Heart left ventricle (tissue), 16 donors: ENCODE results near the gene DDX54. TPM values are rescaled to one million over a fixed set of nuclear protein-coding genes. Genes with fewer than 3 reads are reported as not detected.

Experiments
- ATAC-seq, 4 donors: fragments of 200-7000 bp; cut with Tn5 transposase; one replicate each; pipeline ENCODE4 v1.9.1; 2020 to 2022; ENCODE audit warnings: moderate library complexity in 4 of 4, mild to moderate bottlenecking in 3 of 4, moderate number of reproducible peaks in 1 of 4
- DNase-seq, 5 donors: peaks; one replicate each; pipeline ENCODE4 v3.0.0-alpha.2; 2020
- H3K27ac ChIP-seq, 12 donors: fragments of 200-600 bp; sonication (generic) in 4 of 12; one replicate each; pipeline versions ENCODE4 v1.5.0 to v1.8.0; 2016 to 2022; ENCODE audit warnings: mild to moderate bottlenecking in 2 of 12
- H3K27me3 ChIP-seq, 9 donors: fragments of 200-600 bp; sonication (generic) in 2 of 9; one replicate each; pipeline versions ENCODE4 v1.5.1 to v1.8.0; 2016 to 2022; ENCODE audit warnings: mild to moderate bottlenecking in 3 of 9
- H3K36me3 ChIP-seq, 9 donors: fragments of 200-600 bp; sonication (generic) in 2 of 9; one replicate each; pipeline versions ENCODE4 v1.5.0 to v1.8.0; 2018 to 2022; ENCODE audit warnings: mild to moderate bottlenecking in 2 of 9
- H3K4me1 ChIP-seq, 12 donors: fragments of 200-600 bp; sonication (generic) in 4 of 12; one replicate each; pipeline versions ENCODE4 v1.5.0 to v1.8.0; 2016 to 2022; ENCODE audit warnings: mild to moderate bottlenecking in 3 of 12
- H3K4me3 ChIP-seq, 12 donors: fragments of 200-600 bp; sonication (generic) in 4 of 12; one replicate each; pipeline versions ENCODE4 v1.5.0 to v1.8.0; 2017 to 2022; ENCODE audit warnings: mild to moderate bottlenecking in 9 of 12, moderate library complexity in 4 of 12
- H3K9me3 ChIP-seq, 12 donors: fragments of 200-600 bp; sonication (generic) in 4 of 12; one replicate each; pipeline versions ENCODE4 v1.5.0 to v1.8.0; 2016 to 2022; ENCODE audit warnings: mild to moderate bottlenecking in 1 of 12
- POLR2A ChIP-seq, 2 donors: fragments of 450-650 bp; IDR thresholded peaks; one replicate each; pipeline ENCODE4 v1.6.1; 2017; ENCODE audit warnings: antibody characterized with exemption in 2 of 2, mild to moderate bottlenecking in 2 of 2, moderate library complexity in 2 of 2
- WGBS, 4 donors: extraction: QIAGEN DNeasy Blood & Tissue Kit in 2 of 4; methylation state at CpG; one replicate each; pipeline versions ENCODE4 v1.1.5 to v1.1.7; 2013 to 2018; 5-methylcytosine and 5-hydroxymethylcytosine counted together
- intact Hi-C, 10 donors: fragments of 100-400 bp; cut with DNase I; formaldehyde crosslinking; loops; one replicate each; pipeline versions ENCODE4 v1.11.1 to v1.14.2; 2022
- polyA plus RNA-seq, 2 donors: library from polyadenylated mRNA; stranded (reverse); fragments of 200-250 nt; gene quantifications; one replicate each; pipeline ENCODE4 v1.2.3, GENCODE V29; 2013
- total RNA-seq, 9 donors: library from RNA; depleted of rRNA in 2 of 9; stranded (reverse); fragments of >200 nt in 2 of 9; fragmentation: NEBNext Ultra II Directional in 3 of 9; extraction: Animal tissue kit (Norgen Biotek cat#: 25700) in 3 of 9; gene quantifications; one replicate each; pipeline versions ENCODE4 v1.1.0 to v1.2.4, GENCODE V29; 2016 to 2023
- TF ChIP-seq, protein P1 (sequence below), 12 donors: fragments of 200-600 bp; sonication (generic) in 4 of 12; IDR thresholded peaks; one replicate each; pipeline versions ENCODE4 v1.5.0 to v1.8.0; 2018 to 2022; ENCODE audit warnings: antibody characterized with exemption in 12 of 12, mild to moderate bottlenecking in 5 of 12
- donor health status: ischemic (EF 13 %, LVEDD 7.1; RV severe dilation, severe dysfunction).
- donor health status: healthy with polysubstance abuse.
- donor health status: DM: no; HTN: yes; CAD: no.
- donor health status: DM: no; HTN: no; CAD: no.
- donor health status: ischemic (EF 25% LVEDD 6.9; RV normal size, moderate dysfunction).
- donor health status: ischemic (EF 25% LVEDD 5.7; RV mildly dilated, moderate dysfunction).
- donor health status: healthy.
- donor health status: DM: yes; HTN: yes; CAD: no.
- donor health status: ischemic (EF 35%, LVEDD 5.7; RV mildly dilated, moderate dysfunction).
- donor health status: nonischemic (EF 11% LVEDD 7.7; RV severe dilation, severe dysfunction).
- donor health status: DM: yes; HTN: yes; CAD: no.
- donor health status: PGD.
- donor health status: ischemic (EF 29% LVEDD 5.4; RV normal size, mild dysfunction).
- donor health status: nonischemic (EF 23%, LVEDD 6.1; RV moderate dilation, normal function).

The DDX54 gene
- total and polyA plus RNA-seq, 11 donors = 23.4 to 60.2 (median 38.2) TPM

DNA sequence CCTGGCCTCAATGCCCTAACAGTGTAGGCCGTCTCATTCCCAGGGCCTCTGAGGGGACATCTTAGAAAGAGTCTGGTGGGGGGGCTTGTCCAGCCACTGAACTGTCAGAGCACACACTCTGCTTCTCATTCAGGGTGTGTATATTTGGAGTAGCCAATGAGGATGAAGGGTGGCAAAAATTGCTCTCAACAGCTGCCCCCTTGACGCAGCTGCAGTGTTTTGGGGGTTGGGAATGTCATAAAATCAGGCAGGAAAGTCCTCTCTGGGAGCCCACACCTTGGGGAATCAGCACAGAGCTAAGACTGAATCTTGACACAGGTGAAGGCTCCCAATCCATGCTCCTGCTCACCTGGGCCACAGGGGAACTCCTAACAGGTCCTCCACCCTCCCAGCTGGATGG is 51.2 kb downstream of the DDX54 start:
- WGBS, 4 donors = 61 to 83% (median 73%) methylated on average over 1 to 2 of the region's 2 CpGs
- intact Hi-C loops = no loop called here
- ATAC-seq (no peak), DNase-seq (no peak)
- TF ChIP-seq, protein P1, sequence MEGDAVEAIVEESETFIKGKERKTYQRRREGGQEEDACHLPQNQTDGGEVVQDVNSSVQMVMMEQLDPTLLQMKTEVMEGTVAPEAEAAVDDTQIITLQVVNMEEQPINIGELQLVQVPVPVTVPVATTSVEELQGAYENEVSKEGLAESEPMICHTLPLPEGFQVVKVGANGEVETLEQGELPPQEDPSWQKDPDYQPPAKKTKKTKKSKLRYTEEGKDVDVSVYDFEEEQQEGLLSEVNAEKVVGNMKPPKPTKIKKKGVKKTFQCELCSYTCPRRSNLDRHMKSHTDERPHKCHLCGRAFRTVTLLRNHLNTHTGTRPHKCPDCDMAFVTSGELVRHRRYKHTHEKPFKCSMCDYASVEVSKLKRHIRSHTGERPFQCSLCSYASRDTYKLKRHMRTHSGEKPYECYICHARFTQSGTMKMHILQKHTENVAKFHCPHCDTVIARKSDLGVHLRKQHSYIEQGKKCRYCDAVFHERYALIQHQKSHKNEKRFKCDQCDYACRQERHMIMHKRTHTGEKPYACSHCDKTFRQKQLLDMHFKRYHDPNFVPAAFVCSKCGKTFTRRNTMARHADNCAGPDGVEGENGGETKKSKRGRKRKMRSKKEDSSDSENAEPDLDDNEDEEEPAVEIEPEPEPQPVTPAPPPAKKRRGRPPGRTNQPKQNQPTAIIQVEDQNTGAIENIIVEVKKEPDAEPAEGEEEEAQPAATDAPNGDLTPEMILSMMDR (IDR thresholded peaks at IDR 0.05) = no peak
- no peak for TF ChIP-seq POLR2A (IDR thresholded peaks at IDR 0.05)
- no peak overlapping the region for H3K27ac ChIP-seq
- H3K4me1 ChIP-seq = peaks cover 0 to 11% (median 0%) of the 10 kb centered on the region in 12 donors
- no peaks in the 10 kb centered on the region for H3K36me3 ChIP-seq
- peaks cover 13 to 63% (median 31%) of the 10 kb centered on the region in 9 donors for H3K27me3 ChIP-seq
- no peaks in the 10 kb centered on the region for H3K9me3 ChIP-seq
- H3K4me3 ChIP-seq = no peak overlapping the region

DNA sequence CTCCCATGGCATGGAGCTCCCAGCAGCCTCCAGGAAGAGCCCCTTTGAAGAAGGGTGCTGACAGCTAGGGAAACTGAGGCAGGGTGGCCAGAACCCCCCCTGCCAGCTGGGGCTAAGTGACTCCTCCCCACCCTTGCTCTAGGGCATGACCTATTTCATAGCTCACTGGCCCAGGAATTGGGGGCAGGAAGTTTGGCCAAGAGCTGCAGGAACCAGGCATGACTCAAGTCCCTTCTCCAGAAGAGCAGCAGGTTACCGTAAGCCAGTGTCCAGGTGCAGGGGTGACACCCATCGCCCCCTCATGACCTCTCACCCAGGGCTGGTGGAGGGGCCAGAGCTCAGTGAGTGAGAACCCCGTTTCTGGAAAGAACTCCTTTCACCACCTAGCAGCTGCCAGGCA is 51.6 kb downstream of the DDX54 start:
- WGBS, 4 donors = 54 to 67% (median 63%) methylated on average over 3 of the region's 3 CpGs

DNA sequence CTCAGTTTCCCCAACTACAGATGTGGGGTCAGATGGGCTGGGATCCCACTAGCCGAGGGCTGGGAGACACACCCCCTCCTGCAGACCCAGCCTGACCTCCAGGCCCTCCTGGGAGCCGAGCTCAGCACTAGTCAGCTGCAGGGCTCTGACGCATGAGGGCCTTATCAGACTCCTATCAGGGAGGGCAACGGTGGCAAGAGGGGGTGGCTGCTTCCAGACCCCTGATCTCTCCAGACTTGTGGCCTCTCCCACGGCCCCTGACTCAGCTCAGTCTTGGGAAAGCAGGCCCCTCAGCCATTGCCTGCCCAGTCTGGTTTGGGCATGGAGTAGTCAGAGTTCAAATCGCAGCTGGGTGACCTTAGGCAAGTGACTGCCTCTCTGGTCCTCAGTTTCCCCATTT is 52.2 kb downstream of the DDX54 start:
- intact Hi-C loops = no loop called here
- Histone ChIP-seq H3K27me3 (peaks cover 13 to 61% (median 31%) of the 10 kb centered on the region in 9 donors), H3K4me3 (no peak overlapping the region), H3K4me1 (peaks cover 0 to 11% (median 0%) of the 10 kb centered on the region in 12 donors), H3K9me3 (no peaks in the 10 kb centered on the region), H3K27ac (no peak overlapping the region), H3K36me3 (no peaks in the 10 kb centered on the region)
- DNase-seq (no peak), ATAC-seq (no peak)
- WGBS, 4 donors = 29 to 38% (median 31%) methylated on average over 5 to 6 of the region's 6 CpGs
- TF ChIP-seq, protein P1 (IDR thresholded peaks at IDR 0.05) = no peak
- no peak for TF ChIP-seq POLR2A (IDR thresholded peaks at IDR 0.05)

More for the DNA sequence above, 51.6 kb downstream of the DDX54 start:
- Histone ChIP-seq H3K4me1 (peaks cover 0 to 11% (median 0%) of the 10 kb centered on the region in 12 donors), H3K27ac (no peak overlapping the region), H3K4me3 (no peak overlapping the region), H3K27me3 (peaks cover 13 to 63% (median 31%) of the 10 kb centered on the region in 9 donors), H3K9me3 (no peaks in the 10 kb centered on the region), H3K36me3 (no peaks in the 10 kb centered on the region)
- no peak for DNase-seq
- no peak for ATAC-seq
- intact Hi-C loops = no loop called here
- TF ChIP-seq, protein P1 (IDR thresholded peaks at IDR 0.05) = no peak
- TF ChIP-seq POLR2A (IDR thresholded peaks at IDR 0.05) = no peak

DNA sequence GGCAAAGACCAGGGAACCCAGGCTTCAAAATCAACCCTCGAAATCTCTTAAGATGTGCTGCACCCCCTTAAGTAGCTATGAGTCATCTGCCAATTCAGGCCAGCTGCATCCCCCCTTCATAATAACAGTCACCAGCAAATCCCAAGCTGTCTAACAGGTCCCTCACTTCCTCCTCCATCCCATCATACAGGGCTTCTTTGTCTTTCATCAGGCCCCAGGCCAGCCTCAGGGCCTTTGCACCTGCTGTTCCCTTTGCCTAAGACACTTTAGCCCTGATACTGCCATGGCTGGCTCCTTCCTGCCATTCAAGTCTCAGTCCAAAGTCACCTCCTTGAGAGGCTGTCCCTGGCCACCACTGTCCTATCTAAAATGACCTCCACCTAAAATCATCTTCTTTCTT is 53.7 kb downstream of the DDX54 start:
- Histone ChIP-seq H3K4me1 (peaks cover 0 to 10% (median 0%) of the 10 kb centered on the region in 12 donors), H3K27ac (no peak overlapping the region), H3K27me3 (peaks cover 8 to 58% (median 27%) of the 10 kb centered on the region in 9 donors), H3K9me3 (no peaks in the 10 kb centered on the region), H3K4me3 (no peak overlapping the region), H3K36me3 (no peaks in the 10 kb centered on the region)
- DNase-seq = no peak
- WGBS, 4 donors = 69 to 88% (median 75%) methylated on average over 1 of the region's 1 CpG
- intact Hi-C loops = no loop called here
- no peak for ATAC-seq
- TF ChIP-seq POLR2A (IDR thresholded peaks at IDR 0.05) = no peak
- TF ChIP-seq, protein P1 (IDR thresholded peaks at IDR 0.05) = no peak
